GM18909 (cell line): ENCODE data around the gene PTPRC.

Source experiments
- ATAC-seq: cut with Tn5 transposase; IDR thresholded peaks from one replicate; pipeline ENCODE4 v1.9.1; 2021; ENCODE audit warnings: mild to moderate bottlenecking; ENCODE audit not compliant: unreplicated experiment, poor library complexity

PTPRC gene

GRCh38 chr1:198669771-198670170 is 30.9 kb downstream of the PTPRC start:
- ATAC-seq: no peak

GRCh38 chr1:198671136-198671535 is 32.3 kb downstream of the PTPRC start:
- peak; percentile 53 for ATAC-seq

GRCh38 chr1:198672124-198672523 is 33.3 kb downstream of the PTPRC start:
- no peak for ATAC-seq

- ATAC-seq: no peak
These were observed 35.2 kb downstream of the PTPRC start for GRCh38 chr1:198674009-198674408.

GRCh38 chr1:198676253-198676652 is 37.4 kb downstream of the PTPRC start:
- no peak for ATAC-seq

GRCh38 chr1:198677027-198677426 is 38.2 kb downstream of the PTPRC start:
- no peak for ATAC-seq

GRCh38 chr1:198677871-198678270 is 39.0 kb downstream of the PTPRC start:
- no peak for ATAC-seq

GRCh38 chr1:198678301-198678836 is 39.5 kb downstream of the PTPRC start:
- no peak for ATAC-seq

- ATAC-seq: peak; percentile 37
These were observed 40.1 kb downstream of the PTPRC start for GRCh38 chr1:198678901-198679329.

- no peak for ATAC-seq
These were observed 40.8 kb downstream of the PTPRC start for GRCh38 chr1:198679535-198680173.

- ATAC-seq: no peak
These were observed 41.5 kb downstream of the PTPRC start for GRCh38 chr1:198680174-198680875.

GRCh38 chr1:198681252-198681651 is 42.4 kb downstream of the PTPRC start:
- no peak for ATAC-seq

GRCh38 chr1:198681831-198682759 is 43.3 kb downstream of the PTPRC start:
- peak; percentile 97 for ATAC-seq

- no peak for ATAC-seq
These were observed 44.0 kb downstream of the PTPRC start for GRCh38 chr1:198682850-198683249.

- no peak for ATAC-seq
These were observed 44.6 kb downstream of the PTPRC start for GRCh38 chr1:198683449-198683848.

GRCh38 chr1:198686069-198686728 is 47.4 kb downstream of the PTPRC start:
- no peak for ATAC-seq

GRCh38 chr1:198687429-198687828 is 48.6 kb downstream of the PTPRC start:
- no peak for ATAC-seq

GRCh38 chr1:198691063-198691462 is 52.2 kb downstream of the PTPRC start:
- ATAC-seq: no peak

GRCh38 chr1:198693321-198693720 is 54.5 kb downstream of the PTPRC start:
- no peak for ATAC-seq

GRCh38 chr1:198694542-198694941 is 55.7 kb downstream of the PTPRC start:
- no peak for ATAC-seq
